ENCODE measurements around the gene DNAJC30. TPM values are rescaled to one million over a fixed set of nuclear protein-coding genes. Genes with fewer than 3 reads are reported as not detected.

Gene DNAJC30
- total RNA-seq, 6 experiments from 2014 or later, result 5.4 to 8.8 (median 7.0) TPM

DNA sequence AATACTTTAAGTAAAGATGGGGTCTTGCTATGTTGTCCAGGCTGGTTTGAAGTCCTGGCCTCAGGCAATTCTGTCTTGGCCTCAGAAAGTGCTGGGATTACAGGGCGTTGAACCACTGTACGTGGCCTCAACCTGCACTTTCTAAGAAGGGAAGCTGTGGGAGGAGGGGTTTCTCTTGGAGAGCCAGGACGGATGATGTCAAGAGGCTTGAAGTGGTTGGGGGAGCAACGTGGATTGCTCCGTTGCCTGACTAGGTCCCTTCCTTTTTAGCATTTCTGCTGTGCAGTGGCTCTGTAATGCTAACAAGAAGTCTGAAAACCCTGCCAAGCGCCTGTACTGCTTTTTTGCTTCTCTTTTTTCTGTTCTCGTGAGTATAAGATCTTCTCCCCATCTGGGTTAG lies 7.4 kb upstream of the DNAJC30 start:
- DNase-seq, result no peak
- no peak overlapping the region for H3K27ac ChIP-seq
- no peaks in the 10 kb centered on the region for H3K9me3 ChIP-seq
- H3K4me3 ChIP-seq, result no peak overlapping the region
- H3K27me3 ChIP-seq, result no peaks in the 10 kb centered on the region
- 67% methylated on average over 3 of the region's 7 CpGs for WGBS (ENCODE audit: insufficient coverage, low coverage, low lambda C conversion rate, missing lambda C conversion rate)
- TF ChIP-seq, protein P1, sequence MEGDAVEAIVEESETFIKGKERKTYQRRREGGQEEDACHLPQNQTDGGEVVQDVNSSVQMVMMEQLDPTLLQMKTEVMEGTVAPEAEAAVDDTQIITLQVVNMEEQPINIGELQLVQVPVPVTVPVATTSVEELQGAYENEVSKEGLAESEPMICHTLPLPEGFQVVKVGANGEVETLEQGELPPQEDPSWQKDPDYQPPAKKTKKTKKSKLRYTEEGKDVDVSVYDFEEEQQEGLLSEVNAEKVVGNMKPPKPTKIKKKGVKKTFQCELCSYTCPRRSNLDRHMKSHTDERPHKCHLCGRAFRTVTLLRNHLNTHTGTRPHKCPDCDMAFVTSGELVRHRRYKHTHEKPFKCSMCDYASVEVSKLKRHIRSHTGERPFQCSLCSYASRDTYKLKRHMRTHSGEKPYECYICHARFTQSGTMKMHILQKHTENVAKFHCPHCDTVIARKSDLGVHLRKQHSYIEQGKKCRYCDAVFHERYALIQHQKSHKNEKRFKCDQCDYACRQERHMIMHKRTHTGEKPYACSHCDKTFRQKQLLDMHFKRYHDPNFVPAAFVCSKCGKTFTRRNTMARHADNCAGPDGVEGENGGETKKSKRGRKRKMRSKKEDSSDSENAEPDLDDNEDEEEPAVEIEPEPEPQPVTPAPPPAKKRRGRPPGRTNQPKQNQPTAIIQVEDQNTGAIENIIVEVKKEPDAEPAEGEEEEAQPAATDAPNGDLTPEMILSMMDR (IDR thresholded peaks at IDR 0.05), result no peak
- no peak for TF ChIP-seq POLR2A (IDR thresholded peaks at IDR 0.05)
- ATAC-seq, result peak in 1 of 4 donors; percentile 18
- H3K4me1 ChIP-seq, result no peaks in the 10 kb centered on the region
- peaks cover 0 to 57% (median 19%) of the 10 kb centered on the region in 4 donors for H3K36me3 ChIP-seq
- intact Hi-C loops (cut with DNase I), result no loop called here

DNA sequence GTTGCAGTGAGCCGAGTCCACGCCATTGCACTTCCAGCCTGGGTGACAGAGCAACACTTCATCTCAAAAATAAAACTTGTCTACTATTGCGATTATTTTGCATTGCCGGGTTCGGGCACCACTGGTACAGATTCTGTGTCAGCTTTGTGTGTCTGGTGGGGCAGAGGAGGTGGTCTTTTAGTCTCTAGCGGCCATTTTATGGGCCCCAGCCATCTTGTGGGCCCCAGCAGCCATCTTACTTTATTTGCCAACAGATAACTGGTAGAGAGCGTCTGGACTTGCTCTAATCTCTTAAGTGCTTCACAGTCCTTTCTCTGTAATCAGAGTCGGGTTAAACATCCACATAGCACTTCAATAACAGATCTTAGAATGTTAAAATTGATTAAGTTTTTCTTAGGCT lies 5.0 kb upstream of the DNAJC30 start:
- Histone ChIP-seq H3K27me3 (no peaks in the 10 kb centered on the region), H3K4me3 (no peak overlapping the region), H3K36me3 (peaks cover 0 to 37% (median 7%) of the 10 kb centered on the region in 4 donors), H3K4me1 (peaks cover 0 to 3% (median 0%) of the 10 kb centered on the region in 4 donors), H3K9me3 (no peaks in the 10 kb centered on the region), H3K27ac (no peak overlapping the region)
- intact Hi-C loops (cut with DNase I), result no loop called here
- DNase-seq, result no peak
- TF ChIP-seq, protein P1 (IDR thresholded peaks at IDR 0.05), result no peak
- TF ChIP-seq POLR2A (IDR thresholded peaks at IDR 0.05), result no peak
- 88% methylated on average over 6 of the region's 8 CpGs for WGBS (ENCODE audit: insufficient coverage, low coverage, low lambda C conversion rate, missing lambda C conversion rate)
- ATAC-seq, result no peak

DNA sequence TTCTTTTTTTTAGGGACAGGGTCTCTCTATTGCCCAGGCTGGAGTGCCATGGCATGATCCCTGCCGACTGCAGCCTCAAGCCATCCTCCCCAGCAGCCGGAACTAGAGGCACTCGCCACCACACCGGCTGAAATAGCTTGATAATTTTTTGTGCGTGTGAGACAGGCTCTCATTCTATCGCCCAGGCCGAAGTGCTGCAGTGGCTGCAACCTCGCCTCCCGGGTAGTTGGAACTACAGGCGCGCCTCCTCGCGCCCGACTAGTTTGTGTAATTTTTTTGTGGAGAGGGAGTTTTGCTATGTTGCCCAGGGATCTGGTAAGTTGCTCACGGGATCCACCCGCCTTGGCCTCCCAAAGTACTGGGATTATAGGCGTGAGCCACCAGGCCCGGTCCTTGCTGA lies 2.1 kb upstream of the DNAJC30 start:
- intact Hi-C loops (cut with DNase I), result no loop called here
- WGBS (ENCODE audit: insufficient coverage, low coverage, low lambda C conversion rate, missing lambda C conversion rate), result 97% methylated on average over 8 of the region's 18 CpGs
- Histone ChIP-seq H3K36me3 (peaks cover 0 to 13% (median 2%) of the 10 kb centered on the region in 4 donors), H3K27me3 (no peaks in the 10 kb centered on the region), H3K27ac (no peak overlapping the region), H3K4me3 (no peak overlapping the region), H3K4me1 (peaks cover 0 to 23% (median 12%) of the 10 kb centered on the region in 4 donors), H3K9me3 (no peaks in the 10 kb centered on the region)
- TF ChIP-seq, protein P1 (IDR thresholded peaks at IDR 0.05), result no peak
- no peak for TF ChIP-seq POLR2A (IDR thresholded peaks at IDR 0.05)
- no peak for ATAC-seq
- no peak for DNase-seq

DNA sequence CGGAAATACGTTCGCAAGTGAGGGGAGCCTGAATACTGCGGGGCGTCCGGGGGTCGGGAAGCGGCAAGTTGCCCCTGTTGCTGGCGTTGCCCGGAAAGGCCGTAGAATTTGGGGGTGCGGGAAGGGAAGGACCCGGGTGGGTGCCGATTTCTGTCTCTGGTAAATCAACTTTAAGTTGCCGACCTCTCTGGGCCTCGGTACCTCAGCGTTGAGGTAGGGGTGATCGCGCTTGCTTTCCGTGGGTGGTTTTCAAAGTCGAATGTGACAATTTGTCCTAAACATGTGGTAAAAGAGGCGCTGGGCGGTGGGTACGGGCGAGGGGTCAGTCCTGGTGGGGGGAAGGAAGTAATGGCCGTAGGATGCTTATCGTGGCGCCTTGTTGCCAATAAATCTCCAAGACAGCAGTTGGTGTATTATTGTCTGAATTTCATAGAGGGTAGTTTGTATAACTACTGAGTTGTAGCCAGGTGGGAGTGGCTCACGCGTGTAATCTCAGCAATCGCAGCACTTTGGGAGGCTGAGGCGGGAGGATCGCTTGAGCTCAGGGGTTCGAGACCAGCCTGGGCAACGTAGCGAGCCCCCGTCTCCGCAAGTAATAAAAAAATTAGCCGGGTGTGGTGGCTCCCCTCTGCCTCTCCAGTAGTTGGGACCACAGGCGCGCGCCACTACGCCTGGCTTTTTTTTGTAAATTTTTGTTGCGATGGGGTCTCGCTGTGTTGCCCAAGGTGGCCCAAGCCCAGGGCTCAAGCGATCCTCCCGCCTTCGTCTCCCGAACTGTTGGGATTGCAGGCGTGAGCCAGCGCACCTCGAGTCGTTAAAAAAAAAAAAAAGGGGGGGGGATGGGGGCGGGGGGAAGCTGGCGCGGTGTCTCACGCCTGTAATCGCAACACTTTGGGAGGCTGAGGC lies 788 bp upstream of the DNAJC30 start:
- intact Hi-C loops (cut with DNase I), result no loop called here
- H3K27me3 ChIP-seq, result no peaks in the 10 kb centered on the region
- DNase-seq (no peak), ATAC-seq (peak in 2 of 4 donors; percentile 2 to 3)
- H3K4me1 ChIP-seq, result peaks cover 0 to 28% (median 12%) of the 10 kb centered on the region in 4 donors
- WGBS (ENCODE audit: insufficient coverage, low coverage, low lambda C conversion rate, missing lambda C conversion rate), result 23% methylated on average over 30 of the region's 58 CpGs
- no peaks in the 10 kb centered on the region for H3K9me3 ChIP-seq
- TF ChIP-seq POLR2A (IDR thresholded peaks at IDR 0.05), result no peak
- TF ChIP-seq, protein P1 (IDR thresholded peaks at IDR 0.05), result no peak
- peak overlapping the region; percentile 30 to 63 (median 34) for H3K27ac ChIP-seq
- H3K4me3 ChIP-seq, result peak overlapping the region; percentile 71 to 99 (median 74)
- peaks cover 0 to 11% (median 2%) of the 10 kb centered on the region in 4 donors for H3K36me3 ChIP-seq
